SK-N-SH treated with all-trans-retinoic acid at 6 μM for 48 hours (cell line): ENCODE results near the gene MAML2.

ENCODE experiments used
- CSDC2 ChIP-seq: fragments of 250-450 bp; sonication (Bioruptor Pico); IDR thresholded peaks from 2 replicates; pipeline ENCODE4 v1.5.0; 2020; ENCODE audit warnings: mild to moderate bottlenecking, moderate library complexity
- CSRNP3 ChIP-seq: fragments of 250-450 bp; sonication (Bioruptor Pico); IDR thresholded peaks from 2 replicates; pipeline ENCODE4 v1.5.1; 2021; ENCODE audit warnings: mild to moderate bottlenecking, moderate library complexity
- ESRRG ChIP-seq: fragments of 250-450 bp; sonication (Bioruptor Pico); IDR thresholded peaks from 2 replicates; pipeline ENCODE4 v1.6.1; 2021; ENCODE audit warnings: mild to moderate bottlenecking
- ISL1 ChIP-seq: fragments of 250-450 bp; sonication (Bioruptor Pico); IDR thresholded peaks from 2 replicates; pipeline ENCODE4 v2.1.2; 2022; ENCODE audit warnings: mild to moderate bottlenecking, moderate library complexity
- PATZ1 ChIP-seq: fragments of 250-450 bp; sonication (Bioruptor Pico); IDR thresholded peaks from 2 replicates; pipeline ENCODE4 v1.8.0; 2020; ENCODE audit warnings: mild to moderate bottlenecking, moderate library complexity, borderline replicate concordance
- SNAI2 ChIP-seq: fragments of 250-450 bp; sonication (Bioruptor Pico); IDR thresholded peaks from 2 replicates; pipeline ENCODE4 v1.5.0; 2020; ENCODE audit warnings: mild to moderate bottlenecking, moderate library complexity
- TOX ChIP-seq: fragments of 250-450 bp; sonication (Bioruptor Pico); IDR thresholded peaks from 2 replicates; pipeline ENCODE4 v1.8.0; 2021; ENCODE audit warnings: mild to moderate bottlenecking, moderate library complexity, borderline replicate concordance
- ZFP3 ChIP-seq: fragments of 250-450 bp; sonication (Bioruptor Pico); IDR thresholded peaks from 2 replicates; pipeline ENCODE4 v1.5.0; 2020; ENCODE audit warnings: mild to moderate bottlenecking, moderate library complexity
- ZFP30 ChIP-seq: fragments of 450-650 bp; formaldehyde crosslinking; IDR thresholded peaks from 2 replicates; pipeline ENCODE4 v1.5.0; 2022; ENCODE audit warnings: mild to moderate bottlenecking, moderate library complexity

- TF ChIP-seq SNAI2 = no peak
- no peak for TF ChIP-seq TOX
- no peak for TF ChIP-seq ESRRG (CRISPR knock-in tag)
- no peak for TF ChIP-seq ISL1
- TF ChIP-seq ZFP3 (CRISPR knock-in tag) = no peak
- TF ChIP-seq PATZ1 (CRISPR knock-in tag) = no peak
- no peak for TF ChIP-seq ZFP30 (CRISPR knock-in tag)
- no peak for TF ChIP-seq CSDC2 (CRISPR knock-in tag)
- TF ChIP-seq CSRNP3 (CRISPR knock-in tag) = no peak
These were observed 201.4 kb downstream of the MAML2 start for GRCh38 chr11:96141626-96142025.
